ENCODE results near the gene KCNJ10.
A peak's percentile ranks its signal among the peaks of the same experiment; 100 is the strongest.

The KCNJ10 gene

DNA sequence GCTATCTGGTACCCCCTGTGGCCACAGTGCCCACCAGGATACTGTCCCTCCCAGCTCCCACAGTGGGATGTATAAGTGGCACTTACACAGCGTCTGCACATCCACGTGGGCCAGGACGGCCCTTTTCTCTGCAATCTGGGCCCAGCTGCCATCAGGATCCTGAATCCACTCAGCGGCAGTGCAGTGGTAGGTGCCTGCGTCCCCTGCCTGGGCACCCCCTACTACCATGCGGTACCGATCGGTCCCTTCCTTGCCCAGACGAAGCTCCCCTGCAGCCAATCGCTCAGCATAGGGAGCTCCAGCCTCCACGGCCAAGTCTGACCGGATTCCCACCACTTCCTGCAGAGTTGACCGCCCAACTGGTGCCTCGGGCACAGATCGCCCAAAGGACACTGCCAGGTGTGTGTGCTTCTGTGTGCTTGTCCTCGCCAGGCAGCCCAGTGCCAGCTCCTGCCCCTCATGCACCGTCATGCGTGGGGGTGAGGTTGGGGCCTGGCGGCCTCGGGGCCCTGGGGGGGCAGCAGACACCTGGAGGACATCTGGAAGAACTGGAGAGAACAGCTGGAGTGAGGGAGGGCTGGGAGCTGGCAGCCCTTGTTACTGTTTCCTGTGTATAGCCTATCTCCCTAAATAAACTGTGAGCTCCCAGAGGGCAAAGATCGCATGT, 23.8 kb upstream of the KCNJ10 start:
- no peak overlapping the region for H3K4me3 Mint-ChIP-seq

DNA sequence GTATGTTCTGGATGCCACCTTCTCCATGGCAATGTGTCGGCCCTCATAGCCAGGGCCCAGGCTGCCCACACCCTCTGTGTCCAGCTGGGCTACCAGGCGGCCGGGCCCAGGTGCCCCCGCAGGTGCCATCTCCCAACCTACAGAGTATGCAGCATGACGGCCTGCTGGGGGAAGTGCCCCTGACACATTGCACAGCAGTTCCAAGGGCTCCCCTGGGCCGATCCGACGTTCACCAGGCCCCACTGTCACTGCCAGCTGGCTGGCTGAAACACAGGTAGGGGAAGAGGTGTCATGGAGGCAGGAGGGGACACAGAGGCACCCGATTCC, 23.1 kb upstream of the KCNJ10 start:
- Mint-ChIP-seq H3K4me1 (ENCODE audit: low read depth) (peaks cover 31% of the 10 kb centered on the region), H3K9me3 (no peaks in the 10 kb centered on the region), H3K36me3 (ENCODE audit: low read depth) (peaks cover 12% of the 10 kb centered on the region), H3K27ac (no peak overlapping the region), H3K27me3 (no peaks in the 10 kb centered on the region), H3K4me3 (no peak overlapping the region)

More for the DNA sequence above, 23.8 kb upstream of the KCNJ10 start:
- H3K9me3 Mint-ChIP-seq = no peaks in the 10 kb centered on the region
- H3K36me3 Mint-ChIP-seq (ENCODE audit: low read depth) = peaks cover 9% of the 10 kb centered on the region
- no peak overlapping the region for H3K27ac Mint-ChIP-seq
- no peaks in the 10 kb centered on the region for H3K27me3 Mint-ChIP-seq
- H3K4me1 Mint-ChIP-seq (ENCODE audit: low read depth) = peaks cover 31% of the 10 kb centered on the region

DNA sequence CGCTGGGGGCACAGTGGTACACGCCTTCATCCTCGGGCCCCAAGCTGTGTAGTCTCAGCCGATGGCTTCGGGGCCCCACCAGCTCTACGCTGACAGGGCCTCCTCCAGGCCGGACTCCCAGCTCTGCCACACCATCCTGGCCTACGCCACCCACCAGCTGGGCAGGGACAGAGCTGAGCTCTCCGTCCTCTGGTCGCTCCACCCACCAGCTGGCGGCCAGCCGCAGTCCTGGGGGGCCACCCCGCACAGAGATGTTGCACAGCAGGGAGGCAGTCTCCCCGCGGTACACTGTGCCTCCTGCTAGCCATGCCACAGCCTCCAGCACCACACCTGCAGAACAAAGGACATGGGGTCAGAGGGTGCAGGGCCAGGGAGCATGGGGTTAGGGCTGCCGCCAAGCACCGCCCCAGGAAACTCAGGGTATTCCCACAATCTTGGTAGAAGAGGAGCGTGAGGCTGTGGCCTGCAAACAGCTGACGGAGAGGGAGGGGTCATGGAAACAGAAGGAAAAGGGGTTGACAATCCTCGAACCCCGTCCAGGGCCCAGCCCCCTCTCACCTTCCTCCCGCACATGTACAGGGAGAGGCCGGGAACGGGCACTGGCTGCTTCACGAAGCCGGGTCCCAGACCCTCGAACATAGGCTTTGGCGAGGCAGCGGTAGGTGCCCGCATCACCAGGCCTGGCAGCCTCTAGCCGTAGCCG, 22.6 kb upstream of the KCNJ10 start:
- H3K36me3 Mint-ChIP-seq (ENCODE audit: low read depth) = peaks cover 12% of the 10 kb centered on the region
- no peaks in the 10 kb centered on the region for H3K9me3 Mint-ChIP-seq
- H3K4me1 Mint-ChIP-seq (ENCODE audit: low read depth) = peaks cover 28% of the 10 kb centered on the region
- H3K4me3 Mint-ChIP-seq = no peak overlapping the region
- H3K27me3 Mint-ChIP-seq = no peaks in the 10 kb centered on the region
- H3K27ac Mint-ChIP-seq = no peak overlapping the region

DNA sequence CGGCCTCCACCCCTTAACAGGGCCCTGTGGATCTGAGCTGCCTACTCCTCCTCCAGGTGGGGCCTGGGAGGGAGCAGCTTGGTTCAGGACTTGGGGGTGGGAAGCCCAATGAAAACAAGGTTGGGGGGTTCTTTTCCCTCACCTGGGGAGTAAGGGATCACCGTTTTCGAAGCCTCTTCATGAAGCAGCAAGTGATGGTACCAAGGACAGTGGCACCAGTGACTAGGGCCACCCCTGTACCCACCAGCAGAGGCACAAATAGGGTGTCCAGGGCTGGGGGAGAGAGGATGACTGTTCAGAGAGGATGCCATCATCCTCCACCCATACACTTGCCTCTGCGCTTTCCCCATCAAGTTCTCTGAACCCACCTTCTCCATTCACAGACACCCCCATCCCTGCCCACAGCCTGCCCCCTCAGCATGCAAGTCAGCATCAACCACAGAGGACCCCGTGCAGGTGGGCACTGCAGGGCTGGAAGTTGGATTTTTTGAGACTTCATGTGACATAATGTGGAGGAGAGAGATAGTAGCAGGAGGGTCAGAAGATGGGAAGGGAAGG, 21.8 kb upstream of the KCNJ10 start:
- H3K36me3 Mint-ChIP-seq (ENCODE audit: low read depth) = peaks cover 12% of the 10 kb centered on the region
- no peak overlapping the region for H3K4me3 Mint-ChIP-seq

DNA sequence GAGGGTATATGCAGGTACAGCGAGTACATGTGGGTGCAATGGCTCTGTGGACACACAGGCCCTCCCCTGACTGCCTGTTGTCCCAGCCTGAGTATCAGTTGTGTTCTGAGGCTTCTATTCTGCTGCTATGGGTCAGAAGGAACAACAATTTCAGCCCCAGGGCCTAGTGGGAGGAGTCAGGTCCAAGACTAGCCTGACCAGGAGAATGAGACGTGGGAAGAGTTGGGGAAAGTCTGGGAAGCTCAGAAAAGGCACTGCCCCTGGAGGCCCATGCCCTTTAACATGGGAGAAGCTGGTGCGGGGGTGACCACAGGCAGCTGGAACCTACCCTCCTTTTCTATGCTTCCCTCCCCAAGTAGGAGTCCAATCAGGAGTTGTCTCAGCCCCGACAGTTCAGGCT, 20.8 kb upstream of the KCNJ10 start:
- Mint-ChIP-seq H3K27me3 (no peaks in the 10 kb centered on the region), H3K4me3 (no peak overlapping the region), H3K9me3 (no peaks in the 10 kb centered on the region), H3K27ac (no peak overlapping the region), H3K36me3 (ENCODE audit: low read depth) (peaks cover 13% of the 10 kb centered on the region), H3K4me1 (ENCODE audit: low read depth) (peaks cover 11% of the 10 kb centered on the region)

More for the DNA sequence above, 21.8 kb upstream of the KCNJ10 start:
- no peaks in the 10 kb centered on the region for H3K9me3 Mint-ChIP-seq
- H3K4me1 Mint-ChIP-seq (ENCODE audit: low read depth) = peaks cover 20% of the 10 kb centered on the region
- no peaks in the 10 kb centered on the region for H3K27me3 Mint-ChIP-seq
- no peak overlapping the region for H3K27ac Mint-ChIP-seq

DNA sequence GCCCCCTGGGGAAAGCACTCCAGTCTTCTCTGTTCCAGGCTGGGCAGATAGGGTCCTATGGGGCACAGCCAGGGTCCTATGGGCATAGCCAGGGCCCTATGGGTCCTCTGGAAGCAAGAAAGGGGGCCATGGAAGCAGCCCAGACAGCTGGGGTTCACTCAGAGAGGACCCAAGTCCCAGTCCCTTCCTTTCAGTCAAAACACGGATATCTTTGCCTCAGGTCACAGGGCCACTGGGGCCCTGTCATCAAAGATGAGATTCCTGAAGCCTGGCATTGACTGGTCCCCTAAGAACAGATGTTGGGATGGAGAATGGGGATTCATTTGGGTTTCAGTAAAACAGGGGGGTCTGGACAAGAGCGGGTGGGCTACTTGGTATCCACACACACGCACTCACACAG, 19.9 kb upstream of the KCNJ10 start:
- H3K27me3 Mint-ChIP-seq = no peaks in the 10 kb centered on the region
- no peak overlapping the region for H3K27ac Mint-ChIP-seq
- no peak overlapping the region for H3K4me3 Mint-ChIP-seq
- H3K36me3 Mint-ChIP-seq (ENCODE audit: low read depth) = peaks cover 19% of the 10 kb centered on the region
- H3K9me3 Mint-ChIP-seq = no peaks in the 10 kb centered on the region
- peaks cover 8% of the 10 kb centered on the region for H3K4me1 Mint-ChIP-seq (ENCODE audit: low read depth)

DNA sequence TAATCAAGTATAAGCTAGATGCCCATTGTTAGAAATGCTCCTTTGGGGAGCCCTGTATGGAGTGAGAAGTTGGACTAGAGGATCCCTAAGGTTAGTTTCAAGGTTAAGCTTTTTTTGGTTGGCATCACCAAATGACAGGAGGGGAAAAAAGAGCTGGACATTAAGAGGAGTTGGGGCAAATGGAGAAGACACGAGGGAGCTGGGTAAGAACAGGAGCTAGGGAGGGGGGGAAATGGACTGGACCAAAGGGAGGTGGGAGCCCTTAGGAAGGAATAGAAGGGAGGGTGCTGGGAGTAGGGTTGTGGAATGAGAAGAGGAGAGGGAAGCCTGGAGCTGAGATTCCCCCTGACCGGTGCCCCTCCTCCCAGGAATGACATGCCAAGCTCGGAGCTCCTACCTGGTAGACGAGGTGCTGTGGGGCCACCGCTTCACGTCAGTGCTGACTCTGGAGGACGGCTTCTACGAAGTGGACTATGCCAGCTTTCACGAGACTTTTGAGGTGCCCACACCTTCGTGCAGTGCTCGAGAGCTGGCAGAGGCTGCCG, 17.2 kb upstream of the KCNJ10 start:
- Mint-ChIP-seq H3K4me1 (ENCODE audit: low read depth) (peaks cover 5% of the 10 kb centered on the region), H3K9me3 (no peaks in the 10 kb centered on the region), H3K27me3 (peaks cover 11% of the 10 kb centered on the region), H3K4me3 (no peak overlapping the region), H3K36me3 (ENCODE audit: low read depth) (peaks cover 19% of the 10 kb centered on the region), H3K27ac (no peak overlapping the region)

DNA sequence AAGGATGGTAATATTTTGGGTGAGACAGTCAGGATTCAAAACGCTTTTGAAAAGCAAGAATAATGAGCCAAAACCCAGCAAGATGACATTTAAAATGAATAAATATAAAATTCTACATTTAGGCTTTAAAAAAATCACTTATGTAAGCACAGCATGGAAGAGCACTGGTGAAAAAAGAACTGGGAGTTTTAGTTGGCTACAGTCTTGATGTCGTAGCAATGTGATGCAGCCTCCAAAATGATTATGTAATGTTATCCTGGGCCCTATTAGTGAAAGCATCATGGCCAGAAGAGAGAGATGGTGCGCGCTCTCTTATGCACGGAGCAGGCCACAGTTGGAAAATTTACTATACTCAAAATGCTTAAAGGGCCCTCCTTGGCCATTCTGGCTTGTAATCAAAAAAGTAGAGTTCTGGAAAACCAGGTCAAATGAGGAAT, 16.5 kb upstream of the KCNJ10 start:
- Mint-ChIP-seq H3K27me3 (peaks cover 18% of the 10 kb centered on the region), H3K36me3 (ENCODE audit: low read depth) (peaks cover 15% of the 10 kb centered on the region), H3K27ac (no peak overlapping the region), H3K9me3 (no peaks in the 10 kb centered on the region), H3K4me3 (no peak overlapping the region), H3K4me1 (ENCODE audit: low read depth) (peaks cover 5% of the 10 kb centered on the region)

DNA sequence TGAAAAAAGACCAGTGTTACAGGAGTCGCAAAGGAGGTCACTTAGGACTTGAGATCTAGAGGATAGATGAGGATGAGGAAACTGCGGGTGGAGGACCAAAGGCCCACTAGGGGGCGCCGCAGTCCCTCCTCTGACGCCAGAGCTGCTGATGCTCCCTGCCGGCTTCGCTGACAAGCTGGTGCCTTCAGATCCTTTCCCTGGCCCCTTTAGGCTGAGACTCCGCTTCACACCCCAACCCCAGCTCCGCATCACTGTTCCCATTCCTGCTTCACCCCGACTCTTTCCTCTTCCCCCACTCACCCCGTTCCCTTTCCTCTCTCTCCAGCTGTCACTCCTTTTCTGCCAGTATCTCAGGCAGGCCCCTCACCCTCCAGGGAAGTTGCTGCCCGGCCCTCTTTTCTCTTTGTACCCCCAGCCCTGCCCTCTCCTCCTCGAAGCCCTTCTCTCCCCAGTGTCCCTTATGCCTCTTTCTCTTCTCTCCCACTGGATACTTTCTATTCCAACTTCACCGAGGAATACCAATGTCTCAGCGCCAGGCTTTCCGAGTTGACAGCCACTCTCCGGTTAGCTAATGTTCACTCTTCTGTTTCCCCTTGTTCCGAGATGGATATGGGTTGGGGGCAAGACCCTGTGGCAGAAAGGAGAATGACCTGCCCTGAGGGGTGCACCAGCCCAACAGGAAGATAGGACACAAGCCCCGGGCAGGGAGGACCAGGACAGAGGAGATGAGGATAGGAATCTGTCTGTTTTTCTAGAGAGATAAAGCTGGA, 15.9 kb upstream of the KCNJ10 start:
- no peaks in the 10 kb centered on the region for H3K9me3 Mint-ChIP-seq
- no peak overlapping the region for H3K27ac Mint-ChIP-seq
- H3K27me3 Mint-ChIP-seq = peaks cover 23% of the 10 kb centered on the region
- H3K4me1 Mint-ChIP-seq (ENCODE audit: low read depth) = peaks cover 10% of the 10 kb centered on the region
- H3K36me3 Mint-ChIP-seq (ENCODE audit: low read depth) = peaks cover 15% of the 10 kb centered on the region
- H3K4me3 Mint-ChIP-seq = no peak overlapping the region

DNA sequence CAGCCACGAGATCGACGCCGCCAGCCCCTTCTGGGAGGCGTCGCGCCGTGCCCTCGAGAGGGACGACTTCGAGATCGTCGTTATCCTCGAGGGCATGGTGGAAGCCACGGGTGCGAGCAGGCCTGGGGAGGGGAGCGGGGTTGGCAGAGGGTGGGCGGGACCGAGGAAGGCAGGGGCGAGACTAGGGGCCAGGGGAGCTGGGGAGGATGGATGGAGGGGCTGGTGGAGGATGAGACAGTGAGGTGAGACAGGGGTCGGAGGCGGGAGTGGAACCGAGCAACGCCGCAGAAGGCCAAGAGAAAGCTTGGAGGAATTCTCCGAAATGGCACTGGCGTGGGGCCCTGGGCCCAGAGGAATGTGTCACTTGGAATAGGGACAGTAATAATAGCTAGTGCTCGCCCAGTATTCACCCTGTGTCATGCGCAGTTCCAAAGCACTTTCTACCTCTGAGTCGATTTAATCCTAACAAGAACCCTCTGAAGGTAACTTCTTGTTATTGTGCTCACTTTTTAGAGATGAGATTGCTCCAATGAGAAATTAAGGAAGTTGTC, 14.9 kb upstream of the KCNJ10 start:
- no peak overlapping the region for H3K4me3 Mint-ChIP-seq
- no peaks in the 10 kb centered on the region for H3K9me3 Mint-ChIP-seq
- H3K36me3 Mint-ChIP-seq (ENCODE audit: low read depth) = peaks cover 15% of the 10 kb centered on the region

DNA sequence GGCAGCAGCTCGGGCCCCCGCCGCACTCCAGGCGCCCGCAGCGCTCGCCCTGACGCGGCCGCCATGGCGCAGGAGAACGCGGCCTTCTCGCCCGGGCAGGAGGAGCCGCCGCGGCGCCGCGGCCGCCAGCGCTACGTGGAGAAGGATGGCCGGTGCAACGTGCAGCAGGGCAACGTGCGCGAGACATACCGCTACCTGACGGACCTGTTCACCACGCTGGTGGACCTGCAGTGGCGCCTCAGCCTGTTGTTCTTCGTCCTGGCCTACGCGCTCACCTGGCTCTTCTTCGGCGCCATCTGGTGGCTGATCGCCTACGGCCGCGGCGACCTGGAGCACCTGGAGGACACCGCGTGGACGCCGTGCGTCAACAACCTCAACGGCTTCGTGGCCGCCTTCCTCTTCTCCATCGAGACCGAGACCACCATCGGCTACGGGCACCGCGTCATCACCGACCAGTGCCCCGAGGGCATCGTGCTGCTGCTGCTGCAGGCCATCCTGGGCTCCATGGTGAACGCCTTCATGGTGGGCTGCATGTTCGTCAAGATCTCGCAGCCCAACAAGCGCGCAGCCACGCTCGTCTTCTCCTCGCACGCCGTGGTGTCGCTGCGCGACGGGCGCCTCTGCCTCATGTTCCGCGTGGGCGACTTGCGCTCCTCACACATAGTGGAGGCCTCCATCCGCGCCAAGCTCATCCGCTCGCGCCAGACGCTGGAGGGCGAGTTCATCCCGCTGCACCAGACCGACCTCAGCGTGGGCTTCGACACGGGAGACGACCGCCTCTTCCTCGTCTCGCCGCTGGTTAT, 14.2 kb upstream of the KCNJ10 start:
- H3K27ac Mint-ChIP-seq = no peak overlapping the region
- H3K4me3 Mint-ChIP-seq = peak overlapping the region; percentile 49
- peaks cover 14% of the 10 kb centered on the region for H3K36me3 Mint-ChIP-seq (ENCODE audit: low read depth)
- peaks cover 37% of the 10 kb centered on the region for H3K27me3 Mint-ChIP-seq
- H3K9me3 Mint-ChIP-seq = no peaks in the 10 kb centered on the region
- H3K4me1 Mint-ChIP-seq (ENCODE audit: low read depth) = peaks cover 23% of the 10 kb centered on the region

More for the DNA sequence above, 14.9 kb upstream of the KCNJ10 start:
- Mint-ChIP-seq H3K27ac (no peak overlapping the region), H3K27me3 (peaks cover 32% of the 10 kb centered on the region), H3K4me1 (ENCODE audit: low read depth) (peaks cover 20% of the 10 kb centered on the region)

DNA sequence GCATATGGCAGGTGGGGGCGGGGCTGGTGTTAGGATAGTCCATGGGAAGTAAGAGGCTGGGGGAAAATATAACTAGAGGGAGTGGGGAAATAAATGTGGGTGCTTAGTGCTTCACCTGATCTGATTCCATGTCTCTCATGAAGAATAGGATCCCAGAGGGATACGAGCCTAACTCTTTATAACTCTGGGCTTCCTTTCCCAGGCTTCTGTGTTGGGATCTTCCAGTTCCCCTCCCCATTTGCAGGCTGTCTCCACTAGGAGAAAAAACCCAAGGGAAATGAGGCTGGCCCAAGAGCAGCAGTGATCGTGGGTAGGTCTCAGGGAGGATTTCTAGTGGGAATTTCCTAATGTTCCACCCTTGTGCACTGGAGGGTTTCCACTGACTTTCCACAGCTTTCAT, 13.0 kb upstream of the KCNJ10 start:
- Mint-ChIP-seq H3K27ac (no peak overlapping the region), H3K9me3 (no peaks in the 10 kb centered on the region), H3K36me3 (ENCODE audit: low read depth) (peaks cover 7% of the 10 kb centered on the region), H3K27me3 (peaks cover 45% of the 10 kb centered on the region), H3K4me1 (ENCODE audit: low read depth) (peaks cover 27% of the 10 kb centered on the region), H3K4me3 (no peak overlapping the region)

DNA sequence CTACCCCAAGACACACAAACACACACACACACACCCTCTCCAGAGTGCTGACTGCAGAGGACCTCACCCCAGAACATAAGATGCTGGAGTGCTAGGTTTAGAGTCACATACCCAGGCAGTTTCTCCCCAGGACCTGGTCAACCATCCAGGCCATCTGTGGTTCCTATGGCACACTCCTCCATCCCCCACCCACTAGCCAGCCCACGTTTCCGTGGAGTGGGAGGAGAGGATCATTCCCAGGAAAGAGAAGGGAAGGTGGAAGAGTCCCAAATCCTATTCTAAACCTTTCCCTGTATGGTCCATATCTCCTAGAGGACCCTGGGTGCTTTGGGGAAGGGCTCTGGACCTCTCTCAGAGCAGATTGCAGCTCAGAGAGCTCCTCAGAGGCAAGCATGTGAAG, 12.5 kb upstream of the KCNJ10 start:
- H3K4me1 Mint-ChIP-seq (ENCODE audit: low read depth) = peaks cover 27% of the 10 kb centered on the region
- no peak overlapping the region for H3K27ac Mint-ChIP-seq
- peaks cover 45% of the 10 kb centered on the region for H3K27me3 Mint-ChIP-seq
- H3K4me3 Mint-ChIP-seq = no peak overlapping the region
- H3K36me3 Mint-ChIP-seq (ENCODE audit: low read depth) = peaks cover 7% of the 10 kb centered on the region
- no peaks in the 10 kb centered on the region for H3K9me3 Mint-ChIP-seq

Measured in stimulated activated naive CD8-positive, alpha-beta T cell treated with anti-CD3 and anti-CD28 coated beads, Interleukin-15, Interleukin-2, amounts not matched to agents 100 ng/mL and 50 ng/mL, for 24 hours (primary cell).